HepG2 (cell line): Measurements from ENCODE around the gene ERF.

Source experiments
- CEBPB ChIP-seq: IDR thresholded peaks from 2 replicates; pipeline ENCODE4 v1.6.1; 2011; ENCODE audit warnings: low read depth, low read length, improper control_type of control experiment, borderline replicate concordance
- CTCF ChIP-seq: sonication (generic); formaldehyde crosslinking; IDR thresholded peaks from 2 replicates; pipeline ENCODE4 v1.5.0; 2020; ENCODE audit warnings: mild to moderate bottlenecking, missing genetic modification reagents, moderate library complexity
- DMTF1 ChIP-seq: sonication (generic); formaldehyde crosslinking; IDR thresholded peaks from 2 replicates; pipeline ENCODE4 v1.4.0; 2020; ENCODE audit warnings: mild to moderate bottlenecking, missing genetic modification reagents
- ESRRA ChIP-seq: sonication (generic); formaldehyde crosslinking; IDR thresholded peaks from 2 replicates; pipeline ENCODE4 v1.5.1; 2020; ENCODE audit warnings: mild to moderate bottlenecking, low read depth, missing genetic modification reagents
- GLI4 ChIP-seq: sonication (generic); formaldehyde crosslinking; IDR thresholded peaks from 2 replicates; pipeline ENCODE4 v1.5.1; 2020; ENCODE audit warnings: missing genetic modification reagents, mild to moderate bottlenecking, moderate library complexity, borderline replicate concordance
- GRHL1 ChIP-seq: sonication (generic); formaldehyde crosslinking; conservative IDR thresholded peaks from 2 replicates; pipeline ENCODE4 v1.8.0; 2022; ENCODE audit warnings: missing genetic modification reagents
- KLF15 ChIP-seq: sonication (generic); formaldehyde crosslinking; IDR thresholded peaks from 2 replicates; pipeline ENCODE4 v1.8.1; 2023; ENCODE audit warnings: borderline replicate concordance, mild to moderate bottlenecking, inconsistent platforms, missing genetic modification reagents, mixed read lengths
- KLF16 ChIP-seq, 2 experiments: sonication (generic) in 1 of 2; formaldehyde crosslinking in 1 of 2; IDR thresholded peaks; 2 replicates each; pipeline versions ENCODE4 v1.6.1 to v1.8.0; 2016 to 2023; ENCODE audit warnings: missing genetic modification reagents in 2 of 2, missing compliant biosample characterization in 1 of 2
- MAX ChIP-seq: IDR thresholded peaks from 2 replicates; pipeline ENCODE4 v1.6.1; 2012; ENCODE audit warnings: inconsistent platforms
- MYC ChIP-seq: sonication (generic); formaldehyde crosslinking; IDR thresholded peaks from 2 replicates; pipeline ENCODE4 v1.9.0; 2021; ENCODE audit warnings: missing genetic modification reagents, borderline replicate concordance
- NR1H2 ChIP-seq: sonication (generic); formaldehyde crosslinking; IDR thresholded peaks from 2 replicates; pipeline ENCODE4 v1.8.1; 2022; ENCODE audit warnings: low read depth, missing genetic modification reagents, borderline replicate concordance
- PHF20 ChIP-seq: sonication (generic); formaldehyde crosslinking; IDR thresholded peaks from 2 replicates; pipeline ENCODE4 v1.5.0; 2020; ENCODE audit warnings: mild to moderate bottlenecking, missing genetic modification reagents
- POLR2A ChIP-seq, 2 experiments: IDR thresholded peaks; 2 replicates each; pipeline ENCODE4 v1.6.1; 2011; ENCODE audit warnings: low read depth in 2 of 2, low read length in 2 of 2, mild to moderate bottlenecking in 1 of 2, moderate library complexity in 1 of 2; ENCODE audit not compliant: insufficient read depth in 1 of 2
- SMYD3 ChIP-seq: sonication (generic); formaldehyde crosslinking; IDR thresholded peaks from 2 replicates; pipeline ENCODE4 v1.8.1; 2023; ENCODE audit warnings: mild to moderate bottlenecking, missing genetic modification reagents

- TF ChIP-seq CTCF (CRISPR knock-in tag) (no peak), POLR2A (IDR thresholded peaks at IDR 0.05; ENCODE audit: insufficient read depth in 1 of 2, low read depth in 2 of 2, low read length in 2 of 2) (no peak), CEBPB (no peak), DMTF1 (CRISPR knock-in tag) (no peak), SMYD3 (CRISPR knock-in tag) (no peak), MYC (no peak), GLI4 (no peak), PHF20 (CRISPR knock-in tag) (no peak), MAX (no peak), KLF16 (CRISPR knock-in tag; IDR thresholded peaks at IDR 0.05) (no peak), NR1H2 (no peak), ESRRA (CRISPR knock-in tag) (no peak), GRHL1 (CRISPR knock-in tag) (no peak), KLF15 (CRISPR knock-in tag) (no peak)
These were observed 39.0 kb upstream of the ERF start for GRCh38 chr19:42293948-42294347.
